GM21825 (cell line): ENCODE results near the gene ZNF529.
"Not testable (repeated sequence)": the region's sequence is repeated elsewhere in the genome, so short reads cannot be mapped to it uniquely, and the experiment has no call there.

ENCODE experiments used
- ATAC-seq: cut with Tn5 transposase; IDR thresholded peaks from one replicate; pipeline ENCODE4 v1.9.1; 2021; ENCODE audit warnings: mild to moderate bottlenecking, moderate library complexity; ENCODE audit not compliant: unreplicated experiment

ZNF529 gene

DNA sequence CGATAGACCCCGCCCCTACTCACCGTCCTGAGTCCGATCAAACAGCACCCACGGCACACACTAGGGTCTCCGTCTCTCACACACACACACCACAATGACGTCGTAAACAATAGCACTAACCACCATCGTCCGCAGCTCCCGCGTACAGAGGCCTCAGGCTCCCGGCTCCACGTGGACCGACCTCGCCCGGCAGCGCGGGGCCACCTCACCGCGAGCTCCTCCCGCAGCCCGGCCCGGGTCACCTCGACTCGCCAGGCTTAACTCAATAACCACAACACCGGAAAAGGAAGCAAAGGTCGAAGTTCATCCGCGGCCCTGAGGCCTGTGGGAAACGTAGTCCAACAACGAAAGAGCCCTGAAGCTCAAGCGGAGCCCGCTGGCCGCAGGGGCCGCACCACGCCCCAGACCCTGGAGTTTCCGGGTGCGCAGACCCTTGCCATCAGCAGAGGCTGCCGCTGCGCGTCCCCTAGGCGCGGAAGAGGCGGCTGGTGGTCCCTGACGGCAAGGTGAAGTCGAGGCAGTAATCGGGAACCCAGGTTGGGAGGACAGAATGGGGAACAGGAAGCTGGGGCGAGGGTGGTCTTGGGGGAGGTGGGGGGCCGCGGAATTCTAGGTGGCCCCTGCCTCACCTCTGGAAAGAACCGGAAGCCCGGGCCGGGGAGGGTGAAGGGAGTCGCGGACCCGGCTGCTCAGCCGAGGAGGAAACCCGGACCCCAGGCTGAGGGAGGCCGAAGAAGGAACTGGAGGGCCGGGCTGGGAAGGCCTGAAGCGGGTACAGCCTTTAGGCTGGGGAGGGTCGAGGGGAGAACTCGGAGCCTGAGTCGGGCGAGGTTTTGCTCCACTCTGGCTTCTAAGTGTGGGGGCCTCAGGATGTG is at the start of gene ZNF529:
ZNF529 (minus strand) TSS at position 273 of the 875 bp plus-strand sequence. CDS start 946 bp downstream, outside the sequence.
- ATAC-seq, result peak; percentile 92

GRCh38 chr19:36605877-36606478 is 32.9 kb upstream of the ZNF529 start:
- ATAC-seq, result no peak

GRCh38 chr19:36605101-36605876 is 32.2 kb upstream of the ZNF529 start, which contains the start of gene ZNF382:
Gene ZNF382, plus strand, starts transcription at chr19:36605313. Its CDS starts 4,602 bp downstream, at chr19:36609915.
- ATAC-seq, result peak; percentile 61

GRCh38 chr19:36604656-36605100 is 31.6 kb upstream of the ZNF529 start:
- ATAC-seq, result peak; percentile 75

DNA sequence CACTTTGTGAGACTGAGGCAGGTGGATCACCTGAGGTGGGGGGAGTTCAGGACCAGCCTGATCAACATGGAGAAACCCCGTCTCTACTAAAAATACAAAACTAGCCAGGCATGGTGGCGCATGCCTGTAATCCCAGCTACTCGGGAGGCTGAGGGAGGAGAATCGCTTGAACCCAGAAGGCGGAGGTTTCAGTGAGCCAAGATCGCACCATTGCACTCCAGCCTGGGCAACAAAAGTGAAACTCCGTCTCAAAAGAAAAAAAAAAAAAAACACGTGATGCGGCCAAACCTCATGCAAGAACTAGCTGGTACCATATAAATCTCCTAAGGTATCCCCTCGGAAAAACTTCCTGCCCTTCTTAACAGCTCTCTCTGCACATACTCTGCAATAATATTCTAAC is 29.6 kb upstream of the ZNF529 start:
- ATAC-seq, result not testable (repeated sequence)

DNA sequence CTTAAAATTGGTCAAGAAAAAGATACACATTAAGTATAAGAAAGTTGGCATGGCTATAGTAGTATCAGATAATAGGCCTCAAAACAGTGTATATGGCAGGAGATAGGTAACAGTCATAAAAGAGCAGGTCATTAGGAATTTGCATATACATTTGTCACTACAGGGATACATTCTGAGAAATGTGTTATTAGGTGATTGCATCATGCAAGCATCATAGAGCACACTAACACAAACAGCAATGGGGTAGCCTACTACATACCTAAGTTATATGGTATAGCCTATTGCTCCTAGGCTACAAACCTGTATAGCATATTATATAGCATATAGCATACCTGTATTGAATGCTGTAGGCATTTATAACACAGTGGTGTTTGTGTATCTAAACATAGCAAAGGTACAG is 6.2 kb upstream of the ZNF529 start:
- ATAC-seq, result no peak

GRCh38 chr19:36577271-36577996 is 4.3 kb upstream of the ZNF529 start:
- no peak for ATAC-seq

DNA sequence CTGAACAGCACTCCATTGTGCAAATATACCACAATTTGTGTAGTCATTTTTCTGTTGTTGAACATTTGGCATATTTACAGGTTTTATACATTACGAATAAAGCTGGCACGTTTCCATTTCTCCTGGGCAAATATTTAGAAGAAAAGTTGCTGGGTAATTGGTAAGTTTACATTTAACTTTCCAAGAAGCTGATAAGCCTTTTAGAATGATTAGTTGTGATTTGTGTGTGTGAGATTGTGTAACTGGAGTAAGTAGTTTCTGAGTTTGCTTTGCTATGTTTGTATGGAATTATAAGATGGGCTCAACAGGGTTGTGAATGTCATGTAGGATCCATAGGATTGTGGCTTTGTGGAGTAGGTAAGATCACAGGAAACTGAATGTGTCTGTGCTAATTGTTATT is 1.6 kb upstream of the ZNF529 start:
- ATAC-seq, result no peak

DNA sequence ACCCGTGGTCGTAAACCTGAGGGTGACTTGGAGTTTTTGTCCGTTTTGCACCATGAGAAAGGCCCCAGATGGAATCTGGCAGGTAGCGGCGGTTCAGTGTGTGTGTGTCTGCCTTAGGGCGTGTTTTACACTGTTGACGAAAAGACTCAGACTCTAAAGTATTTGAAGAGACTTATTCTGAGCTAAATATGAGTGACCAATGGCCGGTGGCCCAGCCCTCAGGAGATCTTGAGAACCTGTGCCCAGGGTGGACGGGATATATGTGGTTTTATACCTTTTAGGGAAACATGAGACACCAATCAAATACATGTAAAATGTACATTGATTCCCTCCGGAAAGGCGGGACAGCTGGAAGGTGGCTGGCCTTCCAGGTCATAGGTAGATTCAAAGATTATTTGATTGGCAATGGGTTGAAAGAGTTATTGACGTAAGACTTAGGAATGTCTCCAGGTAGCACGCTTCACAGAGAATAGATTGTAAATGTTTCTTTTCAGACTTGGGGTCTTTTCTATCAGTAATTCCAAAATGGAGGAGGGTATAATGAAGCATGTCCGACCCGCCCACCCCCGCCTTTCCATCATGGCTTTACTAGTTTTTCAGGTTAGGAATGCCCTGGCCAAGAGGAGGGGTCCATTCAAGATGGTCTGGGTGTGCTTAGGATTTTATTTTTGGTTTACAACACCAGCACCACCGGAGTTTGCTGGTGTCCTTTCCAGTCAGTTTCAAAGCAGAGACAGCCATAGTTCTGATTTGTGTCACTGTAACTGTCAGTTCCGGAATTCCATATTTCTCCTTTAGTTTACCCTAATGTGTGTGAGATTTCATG is 1.0 kb upstream of the ZNF529 start:
- no peak for ATAC-seq

GRCh38 chr19:36572593-36573019 is 486 bp downstream of the ZNF529 start:
- no peak for ATAC-seq

GRCh38 chr19:36564391-36564790 is 8.7 kb downstream of the ZNF529 start:
- ATAC-seq, result no peak

DNA sequence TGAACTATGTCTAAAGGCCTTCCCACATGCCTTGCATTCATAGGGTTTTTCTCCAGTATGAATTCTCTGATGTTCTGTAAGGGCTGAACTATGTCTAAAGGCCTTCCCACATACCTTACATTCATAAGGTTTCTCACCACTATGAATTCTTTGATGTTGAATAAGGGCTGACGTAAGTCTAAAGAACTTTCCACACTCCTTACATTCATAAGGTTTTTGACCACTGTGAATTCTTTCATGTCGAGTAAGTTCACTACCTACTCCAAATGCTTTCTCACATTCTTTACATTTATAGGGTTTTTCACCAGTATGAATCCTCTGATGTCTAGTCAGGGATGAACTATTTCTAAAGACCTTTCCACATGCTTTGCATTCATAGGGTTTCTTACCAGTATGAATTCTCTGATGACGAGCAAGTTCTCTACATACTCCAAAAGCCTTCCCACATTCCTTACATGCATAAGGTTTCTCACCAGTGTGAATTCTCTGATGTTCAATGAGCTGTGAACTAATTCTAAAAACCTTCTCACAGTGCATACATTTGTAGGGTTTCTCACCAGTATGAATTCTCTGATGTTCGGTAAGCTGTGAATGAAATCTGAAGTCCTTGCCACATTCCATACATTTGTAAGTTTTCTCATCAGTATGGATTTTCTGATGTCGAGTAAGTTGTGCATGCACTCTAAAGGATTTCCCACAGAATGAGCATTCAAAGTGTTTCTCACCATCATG is 25.9 kb downstream of the ZNF529 start:
- no peak for ATAC-seq

DNA sequence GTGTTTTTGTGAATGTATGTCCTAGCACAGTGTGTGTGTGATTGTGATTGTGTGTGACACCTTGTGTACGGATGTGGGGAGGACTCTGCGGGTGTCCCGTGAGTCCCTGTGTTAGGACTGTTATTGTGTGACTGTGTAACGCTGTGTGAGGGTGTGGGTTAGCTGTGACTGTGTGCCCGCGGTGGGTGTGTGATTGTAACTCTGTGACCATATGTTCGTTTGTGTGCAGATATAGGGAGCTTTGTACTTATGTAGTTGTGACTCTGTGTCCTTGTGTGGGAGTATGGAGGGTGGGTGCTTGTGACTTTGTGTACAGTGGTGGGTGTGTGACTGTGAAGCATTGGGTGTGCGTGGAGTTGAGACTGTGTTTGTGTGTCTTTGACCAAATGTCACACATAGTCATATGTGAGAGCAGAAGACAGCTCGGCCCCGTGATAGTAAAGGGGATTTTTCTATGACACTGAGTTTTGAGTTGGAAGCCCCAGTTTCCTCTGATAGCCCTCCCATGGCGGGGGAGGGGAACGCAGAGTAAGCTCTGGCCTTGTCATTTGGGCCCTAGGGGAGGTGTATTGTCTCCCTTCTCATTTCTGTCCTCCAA is 44.1 kb downstream of the ZNF529 start:
- peak; percentile 12 for ATAC-seq

DNA sequence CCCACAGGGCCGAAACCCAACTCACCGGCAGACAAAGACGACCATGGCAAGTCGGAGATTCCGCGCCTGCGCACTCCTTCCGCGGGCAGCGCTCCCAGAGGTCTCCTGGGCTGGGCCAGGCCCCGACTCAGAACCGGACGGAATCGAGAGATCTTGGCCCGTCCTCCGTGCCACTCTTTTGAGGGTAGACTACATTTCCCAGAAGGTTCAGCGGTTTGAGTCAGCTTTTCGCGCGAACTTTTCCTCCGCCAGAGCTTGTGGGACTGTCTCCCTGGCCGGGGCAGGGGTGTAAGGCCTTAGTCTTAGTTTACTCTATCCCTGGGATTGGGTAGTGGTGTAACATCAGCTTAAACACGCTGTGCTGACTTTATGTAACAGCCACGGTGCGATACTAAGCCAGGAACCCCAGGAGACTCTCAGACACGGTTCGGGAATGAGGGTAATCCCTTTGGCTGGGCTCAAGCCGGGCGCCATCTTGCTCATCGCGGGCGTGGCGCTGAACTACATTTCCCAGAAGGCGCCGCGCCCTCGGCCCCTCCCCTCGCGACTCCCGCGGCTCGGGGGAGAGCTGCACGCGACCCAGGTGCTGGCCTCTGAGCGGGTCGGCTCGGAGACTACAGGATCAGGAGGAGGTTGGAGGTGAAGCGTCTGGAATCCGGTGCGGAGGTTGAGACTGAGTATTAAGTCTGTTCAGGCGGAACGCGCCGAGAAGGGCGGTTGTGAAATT is 44.7 kb downstream of the ZNF529 start, which contains the start of gene ZNF260:
ZNF260 (minus strand) TSS at position 78 of the 727 bp plus-strand sequence. CDS start 13,033 bp downstream, outside the sequence.
- ATAC-seq, result peak; percentile 76

- ATAC-seq, result no peak
Measured at GRCh38 chr19:36527873-36528193, 45.3 kb downstream of the ZNF529 start.

- ATAC-seq, result no peak
Measured at GRCh38 chr19:36527341-36527740, 45.8 kb downstream of the ZNF529 start.

- ATAC-seq, result no peak
Measured at GRCh38 chr19:36526581-36526980, 46.5 kb downstream of the ZNF529 start.

GRCh38 chr19:36524617-36525016 is 48.5 kb downstream of the ZNF529 start:
- ATAC-seq, result no peak
